Amniotic stem cell (primary cell): ENCODE data around the gene SFMBT1.
"Not testable (repeated sequence)": the region's sequence is repeated elsewhere in the genome, so short reads cannot be mapped to it uniquely, and the experiment has no call there.

Source experiments
- DNase-seq: peaks from one replicate; lab custom pipeline; 2025; lab: John Stamatoyannopoulos, UW

SFMBT1 gene

DNA sequence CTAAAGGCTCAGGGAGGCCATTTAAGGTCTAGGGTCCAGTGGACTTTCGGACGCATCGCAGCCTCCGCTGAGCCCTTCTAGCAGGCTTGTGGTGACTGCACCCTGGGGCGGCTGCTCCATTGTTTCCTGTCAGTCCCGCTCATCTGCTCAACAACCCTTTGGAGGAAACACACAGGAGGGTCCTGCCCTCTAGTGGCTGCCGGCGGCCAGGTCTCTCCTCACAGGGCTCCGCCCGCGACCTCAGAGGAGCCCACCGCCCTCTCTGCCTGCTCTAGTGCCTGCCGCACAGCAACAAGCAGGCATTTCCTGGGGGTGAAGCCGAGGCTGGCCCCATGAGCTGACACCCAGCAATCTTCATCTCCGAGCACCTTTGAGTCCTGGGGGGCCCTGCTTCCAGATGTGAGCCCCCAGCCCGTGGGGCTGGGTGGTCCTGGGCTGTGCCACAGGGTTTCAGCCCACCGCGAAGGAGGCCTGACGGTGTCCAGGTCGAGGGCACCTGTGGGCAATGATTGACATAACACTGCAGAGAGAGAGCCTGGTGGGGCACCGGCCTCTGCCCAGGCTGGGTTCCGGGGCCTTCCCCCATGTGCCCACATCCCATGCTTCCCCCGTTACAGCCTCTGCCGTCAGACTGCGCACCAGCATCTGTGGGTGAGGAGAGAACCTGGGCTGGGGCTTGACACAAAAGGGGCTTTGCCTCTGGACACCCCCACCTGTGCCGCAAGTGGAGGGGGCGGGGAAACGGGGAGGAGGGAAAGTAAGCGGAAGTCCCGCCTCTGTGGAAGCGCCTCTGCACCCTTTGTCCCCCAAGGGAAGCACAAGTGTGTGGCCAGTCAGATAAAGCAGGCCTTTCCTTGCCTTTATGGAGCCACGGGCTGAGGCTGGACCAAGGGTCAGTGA lies 27.0 kb upstream of the SFMBT1 start:
- DNase-seq, result peak; percentile 33

DNA sequence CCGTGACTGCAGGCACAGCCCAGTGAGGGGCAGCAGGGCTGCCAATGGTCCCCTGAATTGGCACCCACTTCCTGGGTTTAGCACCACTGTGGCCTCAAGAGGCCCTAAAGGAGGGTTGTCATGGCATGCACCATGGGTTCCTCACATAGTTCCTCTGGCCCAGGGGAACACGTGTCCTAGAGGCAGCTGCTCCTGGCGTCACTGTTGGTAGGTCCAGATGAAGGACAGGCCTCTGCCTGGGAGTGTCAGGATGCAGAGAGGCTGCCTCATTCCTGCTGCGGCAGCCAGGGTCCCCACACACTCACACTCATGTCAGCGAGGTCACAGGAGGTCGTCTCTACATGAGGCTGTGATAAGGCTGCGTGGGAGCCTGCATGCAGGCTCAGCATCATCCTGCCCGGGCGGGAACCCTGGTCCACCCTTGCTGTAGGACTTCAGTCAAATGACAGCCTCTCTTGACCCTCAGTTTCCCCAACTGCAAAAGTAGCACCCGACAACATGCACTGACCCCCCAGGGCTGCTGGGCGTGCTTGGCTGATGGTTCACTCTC lies 26.1 kb upstream of the SFMBT1 start:
- no peak for DNase-seq

DNA sequence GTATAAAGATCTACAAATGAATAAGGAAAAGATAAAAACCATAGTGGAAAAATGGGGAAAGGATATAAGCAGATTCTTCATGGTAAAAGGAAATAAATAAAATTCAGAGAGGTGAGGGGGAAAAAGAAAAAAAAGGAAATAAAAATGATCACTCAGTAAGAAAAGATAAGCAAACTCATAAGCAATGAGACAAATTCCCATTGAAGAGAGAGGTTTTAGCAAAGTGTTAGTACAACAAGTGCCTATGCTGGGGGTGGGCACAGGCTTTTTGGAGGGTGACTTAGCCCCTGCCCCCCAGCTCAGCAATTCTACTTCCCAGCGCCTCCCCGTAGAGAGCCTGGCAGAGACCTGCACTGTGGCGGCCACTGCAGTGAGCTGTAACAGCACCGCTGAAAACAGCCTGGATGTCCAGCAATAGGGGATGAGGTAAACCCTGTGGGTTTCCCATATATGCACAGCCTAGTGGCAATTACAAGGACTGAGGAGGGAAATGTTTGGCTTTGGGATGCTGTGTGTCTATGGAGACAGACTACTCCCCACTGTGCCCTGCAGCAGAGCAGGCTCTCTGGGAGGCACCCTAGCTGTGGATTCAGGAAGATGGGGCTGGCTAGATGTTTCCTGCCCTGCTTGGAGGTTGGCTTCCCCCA lies 23.7 kb upstream of the SFMBT1 start:
- no peak for DNase-seq

DNA sequence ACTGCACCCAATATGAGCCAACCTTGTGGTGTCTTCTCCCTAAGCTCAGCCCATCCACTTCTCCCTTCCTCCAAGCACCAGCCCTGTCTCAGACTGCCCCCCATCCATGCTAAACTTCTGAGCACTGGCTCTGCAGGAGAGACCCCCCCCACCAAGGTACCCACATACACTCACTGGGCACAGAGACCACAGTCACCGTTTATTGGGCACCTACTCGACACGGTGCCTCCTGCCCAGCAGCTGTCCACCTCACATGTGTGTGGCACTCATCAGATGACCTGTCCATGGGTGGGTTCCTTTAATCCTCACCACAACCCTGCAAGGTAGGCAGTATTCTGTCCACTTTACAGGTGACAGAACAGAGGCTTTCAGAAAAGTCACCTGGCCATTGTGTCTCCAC lies 22.3 kb upstream of the SFMBT1 start:
- DNase-seq, result no peak

DNA sequence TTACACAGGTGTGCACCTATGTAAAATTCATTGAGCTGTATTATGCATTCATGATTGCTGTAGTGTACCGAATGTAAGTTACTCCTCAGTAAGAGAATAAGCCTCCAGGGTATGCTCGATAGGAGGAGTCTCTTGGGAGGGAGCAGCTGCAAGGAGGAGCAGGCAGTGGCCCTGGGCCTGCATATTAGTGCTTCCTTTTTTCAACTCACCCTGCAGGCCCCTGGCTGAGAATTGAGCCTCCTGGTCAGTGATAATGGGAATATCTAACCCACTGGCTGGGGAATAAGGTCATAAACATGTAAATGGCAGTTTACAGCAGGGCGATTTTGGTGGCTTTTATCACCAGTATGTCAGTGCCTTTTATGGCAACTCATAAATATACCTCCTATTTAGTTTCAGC lies 21.7 kb upstream of the SFMBT1 start:
- no peak for DNase-seq

DNA sequence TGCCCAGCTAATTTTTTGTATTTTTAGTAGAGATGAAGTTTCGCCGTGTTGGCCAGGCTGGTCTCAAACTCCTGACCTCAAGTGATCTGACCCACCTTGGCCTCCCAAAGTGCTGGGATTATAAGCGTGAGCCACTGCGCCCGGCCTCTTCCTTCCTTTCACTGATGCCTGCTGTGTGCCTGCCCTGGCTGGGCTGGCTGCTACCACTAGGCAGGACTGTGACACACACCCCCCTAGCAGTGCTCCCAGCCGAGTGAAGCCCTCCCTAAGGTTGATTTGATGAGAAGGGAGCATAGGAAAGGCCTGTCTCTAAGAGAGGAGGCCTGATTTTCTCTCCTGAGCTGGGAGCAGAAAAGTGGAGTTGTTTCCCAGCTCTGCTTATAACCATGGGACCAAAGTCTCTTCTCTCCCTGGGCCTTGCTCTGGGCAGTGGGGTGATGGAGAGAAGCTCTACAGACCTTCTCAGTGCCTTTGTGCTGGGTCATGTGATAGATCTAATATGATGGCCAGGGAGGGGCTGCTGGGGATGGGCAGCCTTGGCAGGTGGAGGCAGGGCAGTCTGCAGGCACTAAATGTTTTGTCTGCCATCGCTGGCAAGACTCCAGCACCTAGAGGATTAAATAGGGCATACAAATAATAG lies 20.1 kb upstream of the SFMBT1 start:
- no peak for DNase-seq

DNA sequence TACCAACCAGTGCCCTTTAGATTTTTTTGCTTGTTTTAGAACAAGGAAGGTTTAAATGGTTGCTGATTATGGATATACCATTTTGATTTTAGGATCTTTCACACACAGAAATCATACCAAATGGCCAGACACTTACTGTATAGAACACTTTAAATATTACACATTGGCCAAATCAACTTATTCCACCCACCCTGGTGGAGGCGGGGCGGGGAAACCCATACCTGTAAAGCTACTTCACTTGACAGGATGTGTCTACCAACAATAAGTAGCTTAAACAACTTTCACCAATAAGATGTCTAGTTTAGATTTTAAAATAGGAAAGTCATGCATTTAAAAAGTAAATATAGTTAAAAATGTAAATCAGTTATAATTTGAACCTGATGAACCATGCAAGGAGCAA lies 17.0 kb upstream of the SFMBT1 start:
- DNase-seq, result no peak

DNA sequence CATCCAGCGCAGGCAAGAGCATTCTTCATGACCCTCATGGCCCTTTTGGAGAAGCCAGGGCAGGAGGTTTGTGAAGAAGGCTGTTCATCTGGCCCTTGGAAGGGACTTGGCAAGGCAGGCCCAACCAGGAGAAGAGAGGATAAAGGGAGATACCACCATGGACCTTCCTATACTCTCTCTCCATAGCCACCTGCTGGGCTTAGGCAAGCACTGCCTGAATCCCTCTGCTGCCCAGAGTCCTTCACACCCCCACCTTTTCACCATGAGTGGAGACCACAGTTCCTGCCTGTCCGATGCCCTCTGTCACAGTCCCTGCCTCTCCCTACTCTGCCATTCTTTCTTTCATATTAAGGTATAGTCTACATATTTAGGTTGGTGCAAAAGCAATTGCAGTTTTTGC lies 10.6 kb upstream of the SFMBT1 start:
- DNase-seq, result no peak

DNA sequence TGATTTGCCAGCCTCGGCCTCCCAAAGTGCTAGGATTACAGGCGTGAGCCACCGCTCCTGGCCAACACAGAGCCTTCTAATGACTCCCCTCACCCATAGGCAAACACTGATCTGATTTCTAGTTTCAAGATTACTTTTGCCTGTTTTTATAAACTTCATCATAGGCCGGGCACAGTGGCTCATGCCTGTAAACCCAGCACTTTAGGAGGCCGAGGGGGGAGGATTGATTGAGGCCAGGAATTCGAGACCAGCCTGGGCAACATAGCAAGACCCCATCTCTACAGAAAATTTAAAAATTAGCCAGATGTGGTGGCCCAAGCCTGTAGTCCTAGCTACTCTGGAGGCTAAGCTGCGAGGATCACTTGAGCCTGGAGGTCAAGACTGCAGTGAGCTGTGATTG lies 8.4 kb upstream of the SFMBT1 start:
- DNase-seq, result not testable (repeated sequence)

DNA sequence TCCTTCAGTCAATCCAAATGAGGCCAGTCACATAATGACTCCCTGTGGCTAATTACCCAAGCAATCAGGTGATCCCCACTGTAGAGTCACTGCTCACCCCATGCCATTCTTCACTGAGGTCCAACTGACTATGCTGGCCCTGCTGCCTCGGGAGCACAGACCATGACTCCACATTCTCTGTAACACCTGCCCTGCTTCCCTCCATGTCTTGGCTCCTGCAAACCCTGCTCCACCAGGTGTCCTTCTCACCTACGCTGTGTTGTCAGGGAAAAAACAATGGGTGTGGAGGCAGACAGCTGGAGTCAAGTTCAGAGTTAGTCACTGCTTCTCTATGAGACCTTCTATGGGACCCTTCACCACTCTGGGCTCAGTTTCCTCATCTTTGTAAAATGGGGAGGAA lies 6.1 kb upstream of the SFMBT1 start:
- no peak for DNase-seq

DNA sequence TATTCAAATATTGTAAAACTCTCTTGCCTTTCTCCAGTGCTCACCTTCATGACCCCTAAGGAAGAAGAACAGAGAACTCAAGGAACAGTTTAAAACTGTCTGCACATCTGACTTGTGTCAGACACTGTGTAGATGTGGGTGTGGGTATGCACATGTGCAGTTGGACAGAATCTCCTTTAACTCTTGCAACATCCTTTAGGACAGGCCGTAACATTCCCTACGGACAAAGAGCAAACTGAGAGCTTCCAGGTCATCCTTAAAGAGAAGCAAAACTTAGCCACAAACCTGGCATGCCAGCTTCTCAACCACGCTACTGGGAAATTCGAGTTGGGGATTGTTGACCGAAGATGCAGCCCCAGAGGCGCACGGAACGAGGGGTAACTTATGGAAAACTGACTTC lies 4.1 kb upstream of the SFMBT1 start:
- DNase-seq, result no peak

DNA sequence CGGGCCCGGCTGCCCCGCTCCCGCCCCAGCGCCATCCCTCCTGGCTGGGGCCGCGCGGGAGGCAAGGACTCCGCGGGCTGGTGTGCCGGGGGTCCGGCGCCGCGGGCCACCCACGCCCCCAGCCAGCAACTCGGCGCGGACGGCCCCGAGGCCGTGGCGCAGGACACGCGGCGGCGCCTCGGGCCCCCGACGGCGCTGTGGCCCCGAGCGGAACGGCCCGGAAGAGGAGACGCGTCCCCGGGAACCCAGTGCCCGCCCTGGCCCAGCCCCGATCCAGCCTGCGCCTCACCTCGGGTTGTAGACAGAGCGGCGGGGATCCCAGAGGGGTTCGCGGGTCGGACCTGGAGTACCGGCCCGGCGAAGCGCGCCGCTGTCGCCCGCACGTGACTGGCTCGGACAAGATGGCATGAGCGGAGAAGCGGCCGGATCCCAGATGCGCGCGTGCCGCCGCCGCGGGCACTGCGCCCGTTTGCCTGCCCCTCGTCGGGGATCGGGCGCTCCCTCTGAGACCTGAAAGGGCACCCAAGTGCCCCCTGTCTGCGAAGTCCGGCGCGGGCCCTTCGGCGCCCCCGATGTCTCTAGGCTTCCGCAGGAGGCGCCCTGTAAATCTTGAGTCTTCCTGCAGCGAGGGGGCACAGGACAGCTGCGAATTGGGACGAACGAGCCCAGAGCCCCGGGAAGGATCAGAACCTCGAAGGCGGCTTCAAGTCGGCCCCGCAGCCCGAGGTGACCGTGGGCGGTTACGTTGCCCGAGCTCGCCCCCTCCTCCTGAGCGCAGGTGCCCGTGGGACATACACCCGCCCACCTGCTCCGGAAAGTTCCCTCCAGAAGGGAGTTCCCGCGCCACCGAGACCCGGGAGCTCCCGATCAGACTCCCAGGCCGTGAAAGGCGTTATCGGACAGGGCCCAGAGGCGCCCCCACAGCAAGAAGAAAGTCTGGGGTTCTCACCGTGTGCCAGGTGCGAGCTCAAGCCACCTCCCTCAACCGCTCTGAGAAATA lies 598 bp upstream of the SFMBT1 start:
- DNase-seq, result no peak

DNA sequence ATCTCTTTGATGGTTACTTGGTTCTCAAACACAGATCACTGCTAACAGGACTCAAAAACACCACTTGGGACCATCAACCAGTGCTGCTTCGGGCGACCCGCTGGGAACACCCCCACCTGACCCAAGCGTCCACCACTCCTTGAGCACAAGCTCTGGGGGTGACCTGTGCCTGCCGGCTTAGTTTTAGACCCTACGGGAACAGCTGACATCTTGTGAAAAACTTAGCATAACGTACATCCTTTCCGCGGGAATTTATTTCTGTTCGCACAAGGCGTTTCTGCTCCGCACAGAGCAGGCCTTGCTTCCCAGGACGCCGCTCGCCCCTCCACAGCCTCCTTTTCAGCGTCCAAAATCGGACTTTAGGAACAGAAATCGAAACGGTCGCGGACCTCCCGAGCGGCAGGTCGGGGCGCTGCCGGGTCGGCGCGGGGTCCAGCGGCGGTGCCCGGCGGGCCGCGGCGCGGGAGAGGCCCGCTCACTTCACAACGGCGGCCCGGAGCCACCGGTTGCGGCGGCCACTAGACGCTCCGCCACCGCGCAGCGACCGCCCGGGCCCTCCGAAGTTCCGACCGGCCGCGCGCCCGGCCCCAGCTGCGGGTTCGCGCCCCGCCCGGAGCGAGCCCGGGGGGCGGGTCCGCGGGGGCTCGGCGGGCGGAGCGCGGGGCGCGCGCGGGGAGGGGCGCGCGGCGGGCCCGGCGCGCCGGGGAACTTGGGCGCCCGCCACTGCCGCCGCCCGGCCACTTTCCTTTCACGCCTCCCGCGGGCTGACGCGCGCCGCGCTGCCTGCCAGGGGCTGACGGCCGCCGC lies 959 bp downstream of the SFMBT1 start:
- peak; percentile 42 for DNase-seq

DNA sequence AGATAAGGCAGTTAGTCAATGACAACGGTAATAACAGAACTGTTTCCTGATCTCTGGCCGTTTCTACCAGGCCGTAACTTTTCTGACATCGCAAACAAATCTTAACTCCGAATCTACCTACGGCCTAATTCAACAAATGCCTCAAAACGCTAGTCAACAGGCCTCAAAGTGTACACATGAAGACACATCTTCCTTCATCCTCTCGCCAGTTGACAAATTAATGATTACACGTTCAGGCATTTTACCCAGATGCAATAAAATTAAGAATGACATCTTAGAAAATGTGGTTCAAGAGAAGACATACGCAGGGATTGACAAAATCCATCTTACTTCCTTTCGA lies 1.5 kb downstream of the SFMBT1 start:
- no peak for DNase-seq

DNA sequence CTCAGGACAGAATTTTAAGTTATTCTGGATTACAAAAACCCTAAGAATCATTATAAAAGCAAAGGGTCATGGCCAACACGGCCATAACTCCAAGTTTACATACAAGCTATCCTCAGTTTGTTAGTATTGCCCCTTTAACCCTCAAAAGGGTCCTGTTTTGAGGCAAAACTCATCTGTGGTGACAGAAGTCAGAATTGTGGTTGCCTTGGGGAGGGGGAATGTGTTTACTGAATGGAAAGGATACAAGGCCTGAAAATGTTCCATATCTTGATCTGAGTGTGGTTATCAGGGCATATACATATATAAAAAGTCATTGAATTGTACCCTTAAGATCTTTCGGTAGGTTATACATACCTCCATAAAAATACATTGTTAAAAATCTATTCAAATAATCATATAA lies 2.1 kb downstream of the SFMBT1 start:
- no peak for DNase-seq

DNA sequence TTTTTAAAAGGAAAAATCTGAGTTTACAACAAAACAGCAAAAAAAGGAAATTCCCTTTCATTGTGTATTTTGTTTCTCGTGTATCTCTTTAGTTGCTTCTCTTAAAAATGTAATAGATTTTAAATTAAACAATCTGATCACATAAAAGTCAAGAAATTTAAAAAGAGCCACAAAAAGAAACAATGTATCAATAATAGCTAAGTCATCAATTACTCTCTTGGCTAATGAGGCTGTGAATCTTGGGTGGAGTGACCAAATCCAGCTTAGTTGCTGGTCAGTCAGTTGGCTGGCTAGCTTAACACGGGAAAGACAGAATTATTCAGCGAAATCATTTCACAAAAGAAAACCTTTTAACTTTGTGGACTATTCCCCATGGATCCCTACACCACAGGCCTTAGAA lies 3.2 kb downstream of the SFMBT1 start:
- no peak for DNase-seq

DNA sequence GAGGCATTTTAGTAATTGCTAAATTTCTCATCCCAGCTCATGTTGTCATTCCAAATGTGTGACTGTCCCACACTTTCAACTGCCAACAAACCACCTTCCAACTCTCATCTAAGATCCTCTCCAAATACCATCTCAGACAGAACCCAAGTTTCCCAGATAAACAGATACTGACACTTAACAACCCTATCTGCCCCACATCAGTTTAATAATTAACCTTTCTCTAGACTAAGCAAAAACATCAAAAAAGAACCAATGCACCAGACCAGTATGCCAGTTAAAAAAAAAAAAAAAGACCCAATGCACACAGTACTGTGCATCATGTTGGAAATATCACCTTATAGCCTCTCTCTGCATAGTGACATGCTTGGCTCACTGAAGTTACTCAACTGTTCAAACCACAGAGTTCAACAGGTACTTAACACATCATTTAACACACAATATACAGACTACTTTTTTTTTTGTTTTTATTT lies 5.5 kb downstream of the SFMBT1 start:
- DNase-seq, result no peak

DNA sequence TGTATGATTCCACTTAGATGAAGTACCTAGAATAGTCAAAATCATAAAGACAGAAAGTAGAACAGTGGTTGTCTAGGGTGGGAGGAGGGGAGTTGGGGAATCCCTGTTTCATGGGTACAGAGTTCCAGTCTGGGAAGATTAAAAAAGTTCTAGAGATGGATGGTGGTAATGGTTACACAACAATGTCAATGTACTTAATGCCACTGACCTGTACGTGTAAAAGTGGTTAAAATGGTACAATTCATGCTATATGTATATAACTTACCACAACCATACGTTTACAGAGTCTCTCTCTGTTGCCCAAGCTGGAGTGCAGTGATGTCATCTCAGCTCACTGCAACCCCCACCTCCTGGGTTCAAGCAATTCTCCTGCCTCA lies 6.5 kb downstream of the SFMBT1 start:
- no peak for DNase-seq

DNA sequence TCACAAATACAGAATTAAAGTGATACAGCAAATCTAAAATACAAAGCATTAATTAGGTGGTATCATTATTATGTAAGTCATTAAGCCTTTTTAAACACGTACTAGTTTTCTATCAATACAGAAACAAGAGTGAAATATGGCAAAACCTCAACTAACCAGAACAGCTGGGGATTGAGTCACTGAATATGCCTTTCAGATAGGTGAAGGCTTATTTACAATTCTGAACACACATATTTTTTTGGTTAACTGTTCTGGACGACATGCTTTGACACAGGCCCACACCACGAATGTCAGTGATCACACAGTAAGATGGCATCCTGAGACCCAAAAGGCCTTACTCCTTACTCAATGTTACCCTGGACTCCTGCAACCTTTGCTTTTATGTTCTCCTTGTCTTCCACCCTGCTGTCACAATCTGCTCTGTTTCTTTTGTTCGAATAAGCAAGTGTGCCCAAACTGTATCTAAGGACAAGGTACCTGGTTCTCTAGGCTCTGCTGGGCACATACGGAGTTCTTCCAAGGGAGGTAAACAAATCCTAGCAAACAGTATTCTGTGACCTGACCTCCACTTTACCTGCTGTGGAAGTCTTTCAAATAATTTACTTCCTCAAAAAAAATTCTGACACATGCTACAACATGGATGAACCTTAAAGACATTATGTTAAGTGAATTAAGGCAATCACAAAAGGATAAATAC lies 7.0 kb downstream of the SFMBT1 start:
- no peak for DNase-seq
